ENCODE measurements around the gene CHST11.

DNA sequence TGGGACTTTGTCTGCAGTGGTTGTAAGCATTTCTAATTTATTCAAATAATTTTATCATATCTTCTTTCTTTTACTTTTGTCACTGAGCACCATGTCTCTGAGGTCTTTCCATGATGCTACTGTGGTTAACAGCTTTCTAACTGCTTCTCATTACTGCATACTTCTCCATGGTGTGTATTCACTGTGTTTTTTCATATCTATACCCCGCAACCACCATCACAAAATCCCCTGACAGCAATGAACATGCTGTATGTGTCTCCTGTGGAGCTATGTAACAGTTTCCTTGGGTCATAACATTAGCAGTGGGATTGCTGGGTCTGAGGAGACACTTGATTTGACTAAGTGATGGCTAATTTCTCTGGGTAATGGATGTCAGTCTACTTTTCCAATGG lies 29.2 kb upstream of the CHST11 start:
- TF ChIP-seq POLR2A (IDR thresholded peaks at IDR 0.05) (no peak), CTCF (IDR thresholded peaks at IDR 0.05) (no peak)
